ENCODE results near the gene TSPAN18. TPM values are rescaled to one million over a fixed set of nuclear protein-coding genes. Genes with fewer than 3 reads are reported as not detected.

The TSPAN18 gene
- total and polyA plus RNA-seq, 2 of the 4 experiments (the other 2 are of a cell fraction) = 0.36 to 1.1 TPM

DNA sequence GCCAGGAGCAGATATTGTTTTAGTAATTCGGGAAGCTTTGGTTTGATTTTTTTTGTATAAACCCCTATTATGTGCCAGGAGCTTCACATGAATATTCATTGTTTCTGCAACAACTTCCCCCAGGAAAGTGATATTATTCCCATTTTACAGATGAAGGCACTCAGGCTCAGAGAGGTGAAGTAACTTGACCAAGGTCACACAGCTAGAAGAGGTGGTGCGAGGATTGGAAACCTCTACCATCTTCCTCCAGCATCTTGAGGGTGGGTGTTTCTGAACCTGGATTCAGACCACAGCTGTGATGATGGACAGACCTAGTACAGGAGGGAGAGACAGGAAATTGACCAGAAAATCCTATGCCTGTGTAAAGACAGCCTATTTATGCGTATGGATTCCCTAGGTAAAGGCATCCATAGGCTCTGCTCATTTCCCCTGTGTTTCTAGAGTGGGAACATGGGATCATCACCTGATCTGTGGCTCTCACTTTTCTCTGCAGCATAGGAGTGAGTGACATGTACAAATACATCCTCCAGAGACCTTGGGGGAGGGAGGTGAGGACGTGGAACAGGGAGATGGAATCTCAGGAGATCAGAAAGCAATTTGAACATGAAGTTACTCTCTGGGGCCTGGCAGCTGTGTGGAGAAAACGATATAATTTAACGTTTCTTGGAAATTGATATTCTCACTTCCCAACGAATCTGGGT, 81.4 kb downstream of the TSPAN18 start:
- dilution Hi-C loops (cut with HindIII; ENCODE audit: low sequenced_read_pairs, unreplicated experiment) = no loop called here
- Histone ChIP-seq H2BK5ac (ENCODE audit: low read depth, low read length, poor library complexity, severe bottlenecking) (no peak overlapping the region), H3K18ac (ENCODE audit: low read depth, low read length) (no peak overlapping the region), H3K9ac (ENCODE audit: low read depth, low read length) (no peak overlapping the region), H4K5ac (ENCODE audit: low read depth, low read length) (no peak overlapping the region), H3K4me3 (ENCODE audit: insufficient read depth, low read depth, low read length) (no peak overlapping the region), H4K20me1 (ENCODE audit: insufficient read depth, low read length) (no peaks in the 10 kb centered on the region), H3K56ac (ENCODE audit: extremely low read depth, insufficient read depth, low read length) (no peak overlapping the region), H2BK15ac (ENCODE audit: low read depth, low read length) (no peak overlapping the region), H4K8ac (ENCODE audit: low read depth in 2 of 2, low read length in 2 of 2) (no peak overlapping the region), H2BK120ac (ENCODE audit: low read depth, low read length) (no peak overlapping the region), H2BK20ac (ENCODE audit: low read depth, low read length) (no peak overlapping the region), H3K9me3 (ENCODE audit: control insufficient read depth, insufficient read depth, low read length) (no peaks in the 10 kb centered on the region), H2AK9ac (replicated peaks; ENCODE audit: low read depth, low read length, poor library complexity) (no peak overlapping the region), H3K36me3 (ENCODE audit: control insufficient read depth, insufficient read depth, low read length) (no peaks in the 10 kb centered on the region), H3K27me3 (ENCODE audit: control insufficient read depth, insufficient read depth, low read length) (peaks cover 27% of the 10 kb centered on the region), H3K14ac (replicated peaks; ENCODE audit: low read depth, low read length) (no peak overlapping the region), H3K4me2 (ENCODE audit: low read depth, low read length) (no peak overlapping the region), H3K27ac (ENCODE audit: insufficient read depth, low read length) (no peak overlapping the region), H2AFZ (replicated peaks; ENCODE audit: low read length, poor library complexity) (no peak overlapping the region), H3K4me1 (ENCODE audit: control insufficient read depth, insufficient read depth, low read length) (peaks cover 12% of the 10 kb centered on the region; the same call in 1 of the 2 replicates), H3K9me1 (ENCODE audit: insufficient read depth, low read length) (no peaks in the 10 kb centered on the region), H4K91ac (ENCODE audit: insufficient read depth, low read depth, low read length) (no peak overlapping the region), H2AK5ac (ENCODE audit: low read depth, low read length) (no peak overlapping the region), H3K79me1 (ENCODE audit: low read depth in 1 of 2, low read length in 2 of 2) (no peaks in the 10 kb centered on the region), H3K23ac (ENCODE audit: low read depth, low read length) (no peak overlapping the region), H3K4ac (ENCODE audit: low read depth, low read length) (no peak overlapping the region)
- TF ChIP-seq CEBPB (IDR thresholded peaks at IDR 0.05; ENCODE audit: low read depth, low read length) = no peak
- TF ChIP-seq NFE2L2 (IDR thresholded peaks at IDR 0.05; ENCODE audit: low read depth, low read length) = no peak
- TF ChIP-seq RAD21 (IDR thresholded peaks at IDR 0.05; ENCODE audit: low read length) = no peak
- TF ChIP-seq SMC3 (IDR thresholded peaks at IDR 0.05; ENCODE audit: low read depth, low read length) = no peak
- no peak for TF ChIP-seq BHLHE40 (IDR thresholded peaks at IDR 0.05; ENCODE audit: low read depth, low read length)
- TF ChIP-seq, protein P1, sequence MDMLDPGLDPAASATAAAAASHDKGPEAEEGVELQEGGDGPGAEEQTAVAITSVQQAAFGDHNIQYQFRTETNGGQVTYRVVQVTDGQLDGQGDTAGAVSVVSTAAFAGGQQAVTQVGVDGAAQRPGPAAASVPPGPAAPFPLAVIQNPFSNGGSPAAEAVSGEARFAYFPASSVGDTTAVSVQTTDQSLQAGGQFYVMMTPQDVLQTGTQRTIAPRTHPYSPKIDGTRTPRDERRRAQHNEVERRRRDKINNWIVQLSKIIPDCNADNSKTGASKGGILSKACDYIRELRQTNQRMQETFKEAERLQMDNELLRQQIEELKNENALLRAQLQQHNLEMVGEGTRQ (IDR thresholded peaks at IDR 0.05; ENCODE audit: low read depth, low read length) = no peak
- TF ChIP-seq MAFK (IDR thresholded peaks at IDR 0.05; ENCODE audit: low read depth, low read length) = no peak
- no peak for TF ChIP-seq FOS (IDR thresholded peaks at IDR 0.05; ENCODE audit: low read depth, low read length)
- TF ChIP-seq, protein P2, sequence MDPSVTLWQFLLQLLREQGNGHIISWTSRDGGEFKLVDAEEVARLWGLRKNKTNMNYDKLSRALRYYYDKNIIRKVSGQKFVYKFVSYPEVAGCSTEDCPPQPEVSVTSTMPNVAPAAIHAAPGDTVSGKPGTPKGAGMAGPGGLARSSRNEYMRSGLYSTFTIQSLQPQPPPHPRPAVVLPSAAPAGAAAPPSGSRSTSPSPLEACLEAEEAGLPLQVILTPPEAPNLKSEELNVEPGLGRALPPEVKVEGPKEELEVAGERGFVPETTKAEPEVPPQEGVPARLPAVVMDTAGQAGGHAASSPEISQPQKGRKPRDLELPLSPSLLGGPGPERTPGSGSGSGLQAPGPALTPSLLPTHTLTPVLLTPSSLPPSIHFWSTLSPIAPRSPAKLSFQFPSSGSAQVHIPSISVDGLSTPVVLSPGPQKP (IDR thresholded peaks at IDR 0.05; ENCODE audit: borderline replicate concordance, low read depth, low read length) = no peak
- TF ChIP-seq, protein P3, sequence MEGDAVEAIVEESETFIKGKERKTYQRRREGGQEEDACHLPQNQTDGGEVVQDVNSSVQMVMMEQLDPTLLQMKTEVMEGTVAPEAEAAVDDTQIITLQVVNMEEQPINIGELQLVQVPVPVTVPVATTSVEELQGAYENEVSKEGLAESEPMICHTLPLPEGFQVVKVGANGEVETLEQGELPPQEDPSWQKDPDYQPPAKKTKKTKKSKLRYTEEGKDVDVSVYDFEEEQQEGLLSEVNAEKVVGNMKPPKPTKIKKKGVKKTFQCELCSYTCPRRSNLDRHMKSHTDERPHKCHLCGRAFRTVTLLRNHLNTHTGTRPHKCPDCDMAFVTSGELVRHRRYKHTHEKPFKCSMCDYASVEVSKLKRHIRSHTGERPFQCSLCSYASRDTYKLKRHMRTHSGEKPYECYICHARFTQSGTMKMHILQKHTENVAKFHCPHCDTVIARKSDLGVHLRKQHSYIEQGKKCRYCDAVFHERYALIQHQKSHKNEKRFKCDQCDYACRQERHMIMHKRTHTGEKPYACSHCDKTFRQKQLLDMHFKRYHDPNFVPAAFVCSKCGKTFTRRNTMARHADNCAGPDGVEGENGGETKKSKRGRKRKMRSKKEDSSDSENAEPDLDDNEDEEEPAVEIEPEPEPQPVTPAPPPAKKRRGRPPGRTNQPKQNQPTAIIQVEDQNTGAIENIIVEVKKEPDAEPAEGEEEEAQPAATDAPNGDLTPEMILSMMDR (conservative IDR thresholded peaks at IDR 0.05; ENCODE audit: low read depth, low read length) = no peak
- intact Hi-C loops (cut with micrococcal nuclease) = no loop called here
- in situ Hi-C loops (cut with MboI; ENCODE audit: low sequenced_read_pairs) = no loop called here
- no TSS peak for BruUV-seq (replicated peaks)
- DNase-seq (no peak), ATAC-seq (ENCODE audit: low read depth) (no peak)
- 93% methylated on average over 2 of the region's 7 CpGs; no CpG with 5 or more reads in 1 of the 2 experiments for WGBS, 2 experiments (ENCODE audit: extremely low coverage in 2 of 2, insufficient read length in 1 of 2)
- POLR2A ChIA-PET (ENCODE audit: unreplicated experiment) = interaction anchor here (0.6 kb wide), 1 partner anchor 77 kb away, joined by 3 read pairs; no protein-coding TSS in a partner anchor
- CTCF ChIA-PET = interaction anchor here (0.8 kb wide), 1 partner anchor 34 kb away, joined by 3 read pairs; no protein-coding TSS in a partner anchor

Measured in IMR-90 (cell line).